Naive thymus-derived CD4-positive, alpha-beta T cell (primary cell): ENCODE results near the gene CSHL1. TPM values are rescaled to one million over a fixed set of nuclear protein-coding genes. Genes with fewer than 3 reads are reported as not detected.
"Not testable (repeated sequence)": the region's sequence is repeated elsewhere in the genome, so short reads cannot be mapped to it uniquely, and the experiment has no call there.

Source experiments
- ATAC-seq: fragments of 150-1000 bp; cut with Tn5 transposase; 2 replicates; pipeline ENCODE4 v1.10.0; 2021; ENCODE audit warnings: mild to moderate bottlenecking, moderate library complexity
- CTCF ChIA-PET: fragments of 350-600 bp; sonication (Branson Sonifier 250); formaldehyde crosslinking; loops from one replicate; lab custom pipeline; 2021; ENCODE audit warnings: antibody characterized with exemption; lab: Charles Lee
- POLR2A ChIA-PET: fragments of 350-600 bp; sonication (Branson Sonifier 250); formaldehyde crosslinking; loops from one replicate; lab custom pipeline; 2021; ENCODE audit warnings: antibody characterized with exemption, inconsistent platforms; lab: Charles Lee
- DNase-seq, 9 donors: peaks; one replicate each; pipeline versions ENCODE4 v3.0.0 to v3.0.0-alpha.2; 2020 to 2022; ENCODE audit warnings: mixed read lengths in 1 of 9
- H3K27ac ChIP-seq: one replicate; pipeline ENCODE4 v1.7.0; 2013; ENCODE audit warnings: mild to moderate bottlenecking, low read depth, low read length, moderate library complexity
- H3K27me3 ChIP-seq, 2 donors: one replicate each; pipeline ENCODE4 v1.7.0; 2013; ENCODE audit warnings: low read length in 2 of 2, mild to moderate bottlenecking in 2 of 2, moderate library complexity in 2 of 2; ENCODE audit not compliant: control insufficient read depth in 2 of 2, insufficient read depth in 2 of 2
- H3K36me3 ChIP-seq, 3 experiments: 1 replicate in 2 of 3; 2 replicates in 1 of 3; pipeline ENCODE4 v1.7.0; 2013; ENCODE audit warnings: low read length in 3 of 3, mild to moderate bottlenecking in 3 of 3, moderate library complexity in 1 of 3; ENCODE audit not compliant: insufficient read depth in 3 of 3, control insufficient read depth in 2 of 3
- H3K4me1 ChIP-seq, 2 donors: one replicate each; pipeline ENCODE4 v1.7.0; 2013; ENCODE audit warnings: low read length in 2 of 2, mild to moderate bottlenecking in 2 of 2, moderate library complexity in 1 of 2; ENCODE audit not compliant: control insufficient read depth in 2 of 2, insufficient read depth in 2 of 2
- H3K4me3 ChIP-seq: 2 replicates; pipeline ENCODE4 v1.7.0; 2013; ENCODE audit warnings: mild to moderate bottlenecking, low read length
- H3K9me3 ChIP-seq, 3 experiments: 1 replicate in 2 of 3; 2 replicates in 1 of 3; pipeline ENCODE4 v1.7.0; 2013; ENCODE audit warnings: low read length in 3 of 3; ENCODE audit not compliant: control insufficient read depth in 2 of 3
- H3K27ac Mint-ChIP-seq, 9 donors: one replicate each; pipeline ENCODE4 v1.8.0; 2020 to 2022; ENCODE audit warnings: mixed read lengths in 9 of 9, mild to moderate bottlenecking in 8 of 9, moderate library complexity in 5 of 9, inconsistent platforms in 2 of 9
- H3K27me3 Mint-ChIP-seq, 5 donors: one replicate each; pipeline ENCODE4 v1.8.0; 2021 to 2022; ENCODE audit warnings: mixed read lengths in 5 of 5, mild to moderate bottlenecking in 1 of 5
- H3K36me3 Mint-ChIP-seq, 5 donors: one replicate each; pipeline ENCODE4 v1.8.0; 2020 to 2022; ENCODE audit warnings: mixed read lengths in 5 of 5, mild to moderate bottlenecking in 3 of 5, inconsistent platforms in 1 of 5
- H3K4me1 Mint-ChIP-seq, 7 donors: one replicate each; pipeline ENCODE4 v1.8.0; 2020 to 2022; ENCODE audit warnings: mixed read lengths in 7 of 7, mild to moderate bottlenecking in 3 of 7, inconsistent platforms in 1 of 7
- H3K4me3 Mint-ChIP-seq, 10 donors: one replicate each; pipeline ENCODE4 v1.8.0; 2020 to 2022; ENCODE audit warnings: mild to moderate bottlenecking in 10 of 10, mixed read lengths in 10 of 10, moderate library complexity in 6 of 10, inconsistent platforms in 2 of 10
- H3K9me3 Mint-ChIP-seq, 11 donors: one replicate each; pipeline ENCODE4 v1.8.0; 2020 to 2022; ENCODE audit warnings: mixed read lengths in 11 of 11, mild to moderate bottlenecking in 4 of 11, inconsistent platforms in 1 of 11, moderate library complexity in 1 of 11
- intact Hi-C, 2 donors: fragments of 100-400 bp; cut with micrococcal nuclease; formaldehyde crosslinking; loops; one replicate each; pipeline ENCODE4 v1.15.1; 2023
- polyA plus RNA-seq, 2 donors: library from polyadenylated mRNA; unstranded; fragments of 300-500 nt; fragmentation: Illumina TruSeq; gene quantifications; one replicate each; pipeline ENCODE4 v1.2.3, GENCODE V29; 2021
- total RNA-seq, 6 experiments: library from RNA in 5 of 6; stranded (reverse) in 5 of 6; gene quantifications; 1 replicate in 5 of 6; 2 replicates in 1 of 6; pipeline ENCODE4 v1.2.3 and lab custom pipeline; 2021 to 2026

CSHL1 gene
- total and polyA plus RNA-seq, 7 experiments from 2014 or later = not detected

GRCh38 chr17:63878413-63878812 is 32.6 kb downstream of the CSHL1 start:
- H3K36me3 Mint-ChIP-seq, POLR2A ChIA-PET, H3K4me1 ChIP-seq, H3K9me3 ChIP-seq, H3K27me3 ChIP-seq, H3K4me3 ChIP-seq, H3K4me1 Mint-ChIP-seq, H3K27ac ChIP-seq, H3K4me3 Mint-ChIP-seq, H3K36me3 ChIP-seq, H3K27ac Mint-ChIP-seq, H3K9me3 Mint-ChIP-seq, DNase-seq, H3K27me3 Mint-ChIP-seq, intact Hi-C loops, ATAC-seq: not testable (repeated sequence)
- CTCF ChIA-PET = interaction anchor here (0.6 kb wide), 1 partner anchor 292 kb away, joined by 3 read pairs; no protein-coding TSS in a partner anchor

- H3K27ac ChIP-seq, H3K9me3 ChIP-seq, ATAC-seq, H3K4me3 ChIP-seq, DNase-seq, H3K36me3 Mint-ChIP-seq, H3K4me1 Mint-ChIP-seq, H3K27me3 Mint-ChIP-seq, H3K27ac Mint-ChIP-seq, H3K4me1 ChIP-seq, H3K9me3 Mint-ChIP-seq, intact Hi-C loops, H3K27me3 ChIP-seq, H3K36me3 ChIP-seq, H3K4me3 Mint-ChIP-seq, POLR2A ChIA-PET: not testable (repeated sequence)
- CTCF ChIA-PET = interaction anchor here (0.6 kb wide), 1 partner anchor 17 kb away, joined by 3 read pairs; no protein-coding TSS in a partner anchor
Observed at GRCh38 chr17:63874693-63875092, 36.4 kb downstream of the CSHL1 start.

GRCh38 chr17:63874061-63874626 is 36.9 kb downstream of the CSHL1 start:
- H3K4me3 Mint-ChIP-seq, DNase-seq, H3K27ac Mint-ChIP-seq, H3K9me3 ChIP-seq, H3K4me3 ChIP-seq, H3K4me1 ChIP-seq, H3K36me3 ChIP-seq, H3K27me3 ChIP-seq, H3K9me3 Mint-ChIP-seq, H3K27ac ChIP-seq, POLR2A ChIA-PET, H3K4me1 Mint-ChIP-seq, intact Hi-C loops, ATAC-seq, H3K36me3 Mint-ChIP-seq: not testable (repeated sequence)
- peaks cover 0 to 14% (median 0%) of the 10 kb centered on the region in 5 donors for H3K27me3 Mint-ChIP-seq
- CTCF ChIA-PET = interaction anchor here (0.6 kb wide), 1 partner anchor 16 kb away, joined by 3 read pairs; no protein-coding TSS in a partner anchor

- H3K36me3 Mint-ChIP-seq, H3K4me3 Mint-ChIP-seq, H3K4me1 Mint-ChIP-seq, H3K4me3 ChIP-seq, POLR2A ChIA-PET, DNase-seq, intact Hi-C loops, H3K27ac Mint-ChIP-seq, CTCF ChIA-PET, H3K4me1 ChIP-seq, ATAC-seq, H3K27ac ChIP-seq, H3K9me3 Mint-ChIP-seq, H3K36me3 ChIP-seq, H3K9me3 ChIP-seq, H3K27me3 ChIP-seq: not testable (repeated sequence)
- H3K27me3 Mint-ChIP-seq = peaks cover 0 to 14% (median 0%) of the 10 kb centered on the region in 5 donors
Observed at GRCh38 chr17:63873577-63873976, 37.5 kb downstream of the CSHL1 start, which contains the start of gene CSH2. CSH2 (minus strand) TSS chr17:63873677; CDS start chr17:63873614, 63 bp downstream.

- DNase-seq, CTCF ChIA-PET, POLR2A ChIA-PET, H3K4me3 Mint-ChIP-seq, ATAC-seq, intact Hi-C loops, H3K36me3 ChIP-seq, H3K4me1 ChIP-seq, H3K4me1 Mint-ChIP-seq, H3K27me3 ChIP-seq, H3K27ac Mint-ChIP-seq, H3K9me3 ChIP-seq, H3K27ac ChIP-seq, H3K36me3 Mint-ChIP-seq, H3K4me3 ChIP-seq, H3K9me3 Mint-ChIP-seq: not testable (repeated sequence)
- peaks cover 0 to 14% (median 0%) of the 10 kb centered on the region in 5 donors for H3K27me3 Mint-ChIP-seq
Observed at GRCh38 chr17:63871646-63872365, 39.3 kb downstream of the CSHL1 start.

GRCh38 chr17:63870292-63870665 is 40.8 kb downstream of the CSHL1 start:
- POLR2A ChIA-PET, H3K27me3 ChIP-seq, intact Hi-C loops, DNase-seq, H3K4me3 ChIP-seq, H3K36me3 ChIP-seq, H3K4me3 Mint-ChIP-seq, H3K9me3 Mint-ChIP-seq, CTCF ChIA-PET, H3K27ac ChIP-seq, H3K9me3 ChIP-seq, H3K36me3 Mint-ChIP-seq, ATAC-seq, H3K27ac Mint-ChIP-seq, H3K4me1 ChIP-seq: not testable (repeated sequence)
- Mint-ChIP-seq H3K4me1 (peaks cover 0 to 11% (median 5%) of the 10 kb centered on the region in 7 donors), H3K27me3 (peaks cover 0 to 20% (median 0%) of the 10 kb centered on the region in 5 donors)
